Measurements from ENCODE around the gene CNPPD1.

- TF ChIP-seq YY1 (IDR thresholded peaks at IDR 0.05) (no peak), CTCF (IDR thresholded peaks at IDR 0.05; ENCODE audit: low read depth, low read length, missing input control) (no peak), TAF1 (conservative IDR thresholded peaks at IDR 0.05) (no peak), HNF4G (IDR thresholded peaks at IDR 0.05) (no peak), SP1 (IDR thresholded peaks at IDR 0.05) (no peak), REST (IDR thresholded peaks at IDR 0.05) (no peak), RAD21 (IDR thresholded peaks at IDR 0.05) (no peak), FOXA2 (IDR thresholded peaks at IDR 0.05) (no peak), MAX (IDR thresholded peaks at IDR 0.05) (no peak)
Measured at GRCh38 chr2:219220652-219221402, 44.1 kb upstream of the CNPPD1 start.

Measured in liver (tissue), 3 donors.